Glutamatergic neuron (in vitro differentiated cells): ENCODE data around the gene FAM81A. TPM values are rescaled to one million over a fixed set of nuclear protein-coding genes. Genes with fewer than 3 reads are reported as not detected.

Experiments
- DNase-seq: peaks from one replicate; pipeline ENCODE4 v3.0.0; 2022
- H3K27ac Mint-ChIP-seq: one replicate; pipeline ENCODE4 v1.8.0; 2020; ENCODE audit warnings: mild to moderate bottlenecking, mixed read lengths, inconsistent platforms; ENCODE audit not compliant: unreplicated experiment
- H3K27me3 Mint-ChIP-seq: one replicate; pipeline ENCODE4 v1.8.0; 2020; ENCODE audit warnings: mild to moderate bottlenecking, moderate library complexity, mixed read lengths, inconsistent platforms; ENCODE audit not compliant: unreplicated experiment
- H3K36me3 Mint-ChIP-seq: one replicate; pipeline ENCODE4 v1.8.0; 2020; ENCODE audit warnings: mild to moderate bottlenecking, mixed read lengths, inconsistent platforms; ENCODE audit not compliant: unreplicated experiment
- H3K4me1 Mint-ChIP-seq: one replicate; pipeline ENCODE4 v1.8.0; 2020; ENCODE audit warnings: mild to moderate bottlenecking, low read depth, mixed read lengths, inconsistent platforms; ENCODE audit not compliant: unreplicated experiment
- H3K4me3 Mint-ChIP-seq: one replicate; pipeline ENCODE4 v1.8.0; 2020; ENCODE audit warnings: mild to moderate bottlenecking, mixed read lengths, inconsistent platforms; ENCODE audit not compliant: unreplicated experiment
- H3K9me3 Mint-ChIP-seq: one replicate; pipeline ENCODE4 v1.8.0; 2020; ENCODE audit warnings: mild to moderate bottlenecking, moderate library complexity, mixed read lengths, inconsistent platforms; ENCODE audit not compliant: unreplicated experiment
- total RNA-seq: library from RNA; stranded (reverse); fragmentation: NEBNext Ultra II Directional; extraction: Animal tissue kit (Norgen Biotek cat#: 25700); gene quantifications from one replicate; pipeline ENCODE4 v1.2.1, GENCODE V29; 2021; ENCODE audit not compliant: unreplicated experiment
- TF ChIP-seq, protein P1 (sequence below): fragments of 200-600 bp; sonication (generic); IDR thresholded peaks from one replicate; pipeline ENCODE4 v1.5.0; 2021; ENCODE audit not compliant: partially characterized antibody, unreplicated experiment

The FAM81A gene
- total RNA-seq, 1 donor from 2014 or later, result not detected

DNA sequence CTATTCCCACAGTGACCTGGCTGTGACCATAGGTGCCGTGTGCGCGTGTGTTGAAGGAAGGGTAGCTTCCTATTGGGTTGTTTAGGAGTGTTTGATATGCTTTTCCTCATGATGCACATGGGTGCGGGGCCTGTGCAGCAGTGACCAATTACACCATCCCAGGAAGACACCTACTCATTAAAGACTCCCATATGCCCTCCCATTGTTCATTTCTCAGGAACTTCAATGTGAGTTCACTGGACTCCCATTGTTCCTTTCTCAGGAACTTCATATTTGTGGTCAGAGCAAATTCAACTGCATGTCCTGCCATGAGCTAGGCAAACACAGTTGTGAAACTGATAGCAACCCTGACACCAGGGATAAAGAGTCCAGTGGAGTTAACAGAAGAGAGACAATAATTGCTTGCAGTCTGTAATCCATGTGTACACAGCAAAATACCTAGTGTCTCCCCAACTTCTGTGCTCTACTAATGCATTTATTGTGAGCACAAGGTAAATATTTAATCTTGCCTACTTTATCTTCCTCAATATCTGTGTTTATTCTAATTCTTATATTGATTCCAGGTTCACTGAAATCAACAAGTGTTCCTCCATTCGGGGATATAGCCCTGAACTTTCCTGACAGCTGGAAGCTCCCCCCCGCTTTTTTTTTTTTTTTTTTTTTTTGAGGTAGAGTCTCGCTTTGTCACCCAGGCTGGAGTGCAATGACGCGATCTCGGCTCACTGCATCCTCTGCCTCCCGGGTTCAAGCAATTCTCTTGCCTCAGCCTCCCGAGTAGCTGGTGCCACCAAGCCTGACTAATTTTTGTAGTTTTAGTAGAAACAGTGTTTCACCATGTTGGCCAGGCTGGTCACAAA, 116.1 kb downstream of the FAM81A start:
- no peaks in the 10 kb centered on the region for H3K36me3 Mint-ChIP-seq
- H3K27ac Mint-ChIP-seq, result no peak overlapping the region
- no peak for DNase-seq
- H3K27me3 Mint-ChIP-seq, result no peaks in the 10 kb centered on the region
- H3K4me1 Mint-ChIP-seq, result no peaks in the 10 kb centered on the region
- no peak overlapping the region for H3K4me3 Mint-ChIP-seq
- TF ChIP-seq, protein P1, sequence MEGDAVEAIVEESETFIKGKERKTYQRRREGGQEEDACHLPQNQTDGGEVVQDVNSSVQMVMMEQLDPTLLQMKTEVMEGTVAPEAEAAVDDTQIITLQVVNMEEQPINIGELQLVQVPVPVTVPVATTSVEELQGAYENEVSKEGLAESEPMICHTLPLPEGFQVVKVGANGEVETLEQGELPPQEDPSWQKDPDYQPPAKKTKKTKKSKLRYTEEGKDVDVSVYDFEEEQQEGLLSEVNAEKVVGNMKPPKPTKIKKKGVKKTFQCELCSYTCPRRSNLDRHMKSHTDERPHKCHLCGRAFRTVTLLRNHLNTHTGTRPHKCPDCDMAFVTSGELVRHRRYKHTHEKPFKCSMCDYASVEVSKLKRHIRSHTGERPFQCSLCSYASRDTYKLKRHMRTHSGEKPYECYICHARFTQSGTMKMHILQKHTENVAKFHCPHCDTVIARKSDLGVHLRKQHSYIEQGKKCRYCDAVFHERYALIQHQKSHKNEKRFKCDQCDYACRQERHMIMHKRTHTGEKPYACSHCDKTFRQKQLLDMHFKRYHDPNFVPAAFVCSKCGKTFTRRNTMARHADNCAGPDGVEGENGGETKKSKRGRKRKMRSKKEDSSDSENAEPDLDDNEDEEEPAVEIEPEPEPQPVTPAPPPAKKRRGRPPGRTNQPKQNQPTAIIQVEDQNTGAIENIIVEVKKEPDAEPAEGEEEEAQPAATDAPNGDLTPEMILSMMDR, result no peak
- H3K9me3 Mint-ChIP-seq, result no peaks in the 10 kb centered on the region

DNA sequence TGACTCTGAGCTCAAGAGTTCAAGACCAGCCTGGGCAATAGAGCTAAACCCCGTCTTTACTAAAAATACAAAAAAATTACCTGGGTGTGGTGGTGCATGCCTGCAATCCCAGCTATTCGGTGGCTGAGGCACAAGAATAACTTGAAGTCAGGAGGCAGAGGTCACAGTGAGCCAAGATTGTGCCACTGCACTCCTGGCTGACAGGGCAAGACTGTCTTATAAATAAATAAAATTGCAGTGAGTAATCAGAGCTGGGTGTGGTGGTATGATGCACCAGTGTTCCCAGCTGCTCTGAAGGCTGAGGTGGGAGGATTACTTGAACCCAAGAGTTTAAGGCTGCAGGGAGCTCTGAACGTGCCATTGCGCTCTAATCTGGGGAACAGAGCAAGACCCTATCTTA, 117.7 kb downstream of the FAM81A start:
- DNase-seq, result no peak
- Mint-ChIP-seq H3K36me3 (no peaks in the 10 kb centered on the region), H3K4me1 (no peaks in the 10 kb centered on the region), H3K4me3 (no peak overlapping the region), H3K27ac (no peak overlapping the region), H3K9me3 (no peaks in the 10 kb centered on the region), H3K27me3 (no peaks in the 10 kb centered on the region)
- TF ChIP-seq, protein P1, result no peak

DNA sequence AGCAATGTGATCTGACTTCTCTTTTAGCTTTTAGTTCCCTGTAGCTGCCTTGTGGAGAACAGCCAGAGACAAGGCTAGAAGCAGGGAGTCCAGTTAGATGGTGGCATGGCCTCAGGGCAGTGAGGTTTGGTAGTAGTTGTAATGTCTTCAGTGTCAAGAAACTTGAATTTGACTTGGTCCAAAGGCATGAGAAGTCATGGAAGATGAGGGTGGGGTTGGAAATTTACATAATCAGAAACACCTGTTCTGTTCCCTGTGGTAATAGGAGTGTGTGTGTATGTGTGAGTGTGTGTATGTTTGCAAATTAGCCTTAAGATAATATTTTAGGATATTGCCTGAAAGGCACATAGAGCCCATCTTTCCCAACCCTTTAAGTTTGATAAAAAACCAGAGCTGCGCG, 118.4 kb downstream of the FAM81A start:
- Mint-ChIP-seq H3K4me3 (no peak overlapping the region), H3K4me1 (no peaks in the 10 kb centered on the region), H3K27me3 (no peaks in the 10 kb centered on the region), H3K9me3 (no peaks in the 10 kb centered on the region), H3K27ac (no peak overlapping the region), H3K36me3 (no peaks in the 10 kb centered on the region)
- TF ChIP-seq, protein P1, result no peak
- no peak for DNase-seq

DNA sequence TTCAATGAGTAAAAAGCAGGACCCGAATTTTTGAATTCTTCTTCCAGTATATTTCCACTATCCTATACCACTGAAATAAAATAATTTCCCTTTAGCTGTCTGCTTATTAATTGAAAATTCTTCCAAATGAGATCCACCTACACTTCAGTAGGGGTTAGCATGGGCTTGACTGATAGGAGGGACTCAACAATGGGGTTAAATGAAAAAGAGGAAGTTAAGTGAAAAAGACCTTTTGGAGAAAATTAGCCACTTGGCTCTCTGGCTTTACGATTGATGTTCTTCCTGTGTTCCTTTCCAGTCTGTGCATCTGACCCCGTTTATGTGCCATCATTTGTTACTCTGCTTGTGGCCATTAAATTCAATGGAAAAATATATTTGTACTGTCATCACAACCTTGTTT, 119.6 kb downstream of the FAM81A start:
- TF ChIP-seq, protein P1, result no peak
- Mint-ChIP-seq H3K36me3 (no peaks in the 10 kb centered on the region), H3K4me3 (no peak overlapping the region), H3K9me3 (peaks cover 2% of the 10 kb centered on the region), H3K27me3 (no peaks in the 10 kb centered on the region), H3K4me1 (no peaks in the 10 kb centered on the region), H3K27ac (no peak overlapping the region)
- DNase-seq, result no peak

DNA sequence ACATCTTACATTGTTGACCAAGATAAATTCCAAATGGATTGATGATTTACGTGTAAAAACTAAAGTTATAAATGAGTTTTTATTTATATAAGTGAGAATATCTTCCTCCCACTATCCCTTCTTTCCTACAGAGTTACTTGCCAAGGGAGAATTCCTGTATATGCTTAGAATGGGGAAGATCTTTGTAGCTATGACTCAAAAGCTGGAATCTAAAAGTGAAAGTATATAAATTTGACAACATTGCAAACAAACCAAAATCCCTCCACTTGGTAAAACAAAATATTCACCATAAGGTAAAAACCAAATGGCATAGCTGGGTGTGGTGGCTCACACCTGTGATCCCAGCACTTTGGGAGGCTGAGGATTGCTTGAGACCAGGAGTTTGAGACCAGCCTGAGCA, 120.9 kb downstream of the FAM81A start:
- no peaks in the 10 kb centered on the region for H3K36me3 Mint-ChIP-seq

More for the DNA sequence above, 120.9 kb downstream of the FAM81A start:
- Mint-ChIP-seq H3K9me3 (peaks cover 2% of the 10 kb centered on the region), H3K4me3 (no peak overlapping the region), H3K27ac (no peak overlapping the region), H3K27me3 (no peaks in the 10 kb centered on the region), H3K4me1 (no peaks in the 10 kb centered on the region)
- TF ChIP-seq, protein P1, result no peak
- DNase-seq, result no peak
